NOMO-1 treated with dmso at 0.1 percent for 144 hours (cell line): ENCODE results near the gene PGPEP1.

Source experiments
- DNase-seq: peaks from one replicate; lab custom pipeline; 2025; ENCODE audit not compliant: unreplicated experiment; lab: John Stamatoyannopoulos, UW

The PGPEP1 gene

DNA sequence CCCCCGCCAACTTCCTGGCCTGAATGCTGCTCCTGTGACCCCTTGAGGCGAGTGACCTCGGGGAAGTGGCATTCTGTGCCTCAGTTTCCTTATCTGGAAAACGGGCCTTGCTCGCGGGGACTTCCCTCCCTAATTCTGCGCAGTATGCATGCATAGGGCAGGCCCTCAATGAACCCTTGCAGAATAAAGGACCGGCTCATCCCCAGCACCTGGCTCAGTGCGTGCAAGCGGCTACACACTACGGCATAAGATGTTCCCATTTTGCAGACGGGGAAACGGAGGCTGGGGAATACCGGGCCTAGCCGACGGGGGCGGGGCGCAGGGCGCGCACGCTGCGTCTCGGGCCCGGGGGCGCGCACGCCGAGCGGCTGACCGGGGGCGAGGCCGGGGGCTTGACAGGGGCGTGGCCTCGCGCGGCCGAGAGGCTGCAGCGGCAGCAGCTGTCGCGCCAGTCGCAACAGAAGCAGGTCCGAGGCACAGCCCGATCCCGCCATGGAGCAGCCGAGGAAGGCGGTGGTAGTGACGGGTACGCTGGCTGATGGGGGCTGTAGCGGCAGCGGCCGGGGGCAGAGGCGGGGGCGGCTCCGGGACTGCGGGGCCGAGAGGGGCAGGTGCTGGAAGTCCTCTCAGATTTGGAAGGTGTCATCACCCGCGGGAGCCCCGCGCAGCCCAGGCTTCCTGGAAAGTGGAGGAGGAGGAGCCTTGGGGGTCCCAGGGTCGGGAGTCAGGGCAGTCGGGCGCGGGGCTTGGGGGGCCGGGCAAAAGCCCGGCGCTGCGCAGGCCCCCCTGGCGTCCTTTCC, at the start of gene PGPEP1:
PGPEP1 (plus strand) TSS at position 409 of the 800 bp plus-strand sequence; CDS start at position 493, 84 bp downstream.
- DNase-seq, result peak; percentile 34

- no peak for DNase-seq
Observed at GRCh38 chr19:18291019-18291524, 49.3 kb upstream of the PGPEP1 start.

DNA sequence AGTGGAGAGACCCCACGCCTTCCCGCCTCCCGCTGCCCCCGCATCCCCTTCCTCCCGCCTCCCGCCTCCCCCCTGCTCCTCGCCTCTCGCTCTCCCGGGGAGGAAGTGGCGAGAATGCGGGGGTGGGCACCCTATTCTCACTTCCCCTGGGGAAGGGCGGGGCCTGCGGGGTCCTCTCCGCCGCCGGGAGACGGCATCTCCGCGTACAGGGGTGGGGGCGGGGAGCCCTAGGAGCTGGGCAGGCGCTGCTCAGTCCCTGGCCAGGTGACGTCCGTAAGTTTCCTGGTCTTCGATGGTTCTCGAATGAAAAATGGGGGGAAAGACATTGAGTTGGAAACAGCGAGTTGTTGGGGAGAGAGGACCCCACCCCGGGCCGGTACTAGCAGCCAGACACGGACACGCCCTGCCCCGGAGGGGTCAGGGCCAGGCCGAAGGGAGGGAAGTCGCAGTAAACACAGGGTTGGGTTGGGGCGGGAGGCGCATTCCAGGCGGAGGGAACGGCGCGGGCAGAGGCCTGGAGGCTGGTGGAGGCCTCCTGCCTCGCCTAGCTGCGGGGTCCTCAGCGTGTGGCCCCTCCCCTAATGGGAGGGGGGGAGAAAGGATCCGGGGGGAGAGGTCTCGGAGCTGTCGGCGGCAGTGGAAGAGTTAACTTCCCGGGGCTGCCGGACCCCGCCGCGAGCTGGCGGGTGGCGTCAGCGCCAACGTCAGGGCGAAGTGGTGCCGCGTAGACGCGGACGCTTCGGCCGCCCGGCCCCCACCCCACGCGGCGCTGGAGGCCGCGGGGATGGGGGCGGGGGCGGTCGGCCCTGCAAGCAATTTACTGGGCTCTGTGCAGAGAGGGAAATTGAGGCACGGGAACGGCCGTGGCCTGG, 48.6 kb upstream of the PGPEP1 start:
- peak; percentile 86 for DNase-seq

GRCh38 chr19:18292462-18292809, 48.0 kb upstream of the PGPEP1 start:
- no peak for DNase-seq

GRCh38 chr19:18292810-18293641, 47.4 kb upstream of the PGPEP1 start:
- peak; percentile 70 for DNase-seq

GRCh38 chr19:18293642-18294466, 46.5 kb upstream of the PGPEP1 start:
- no peak for DNase-seq

GRCh38 chr19:18294467-18294864, 45.9 kb upstream of the PGPEP1 start:
- DNase-seq, result no peak

DNA sequence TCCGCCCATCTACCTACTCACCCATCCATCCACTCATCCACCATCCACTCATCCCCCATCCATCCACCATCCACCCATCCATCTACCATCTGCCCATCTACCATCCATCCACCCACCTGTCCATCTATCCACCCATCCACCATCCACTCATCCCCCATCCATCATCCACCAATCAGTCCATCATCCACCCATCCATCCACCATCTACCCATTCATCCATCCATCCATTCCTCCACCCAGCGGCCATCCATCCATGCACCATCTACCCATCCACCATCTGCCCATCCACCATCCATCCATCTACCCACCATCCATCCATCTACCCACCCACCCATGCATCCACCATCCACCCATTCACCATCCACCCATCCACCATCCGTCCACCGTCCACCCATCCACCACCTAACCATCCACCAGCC, 45.4 kb upstream of the PGPEP1 start:
- no peak for DNase-seq

DNA sequence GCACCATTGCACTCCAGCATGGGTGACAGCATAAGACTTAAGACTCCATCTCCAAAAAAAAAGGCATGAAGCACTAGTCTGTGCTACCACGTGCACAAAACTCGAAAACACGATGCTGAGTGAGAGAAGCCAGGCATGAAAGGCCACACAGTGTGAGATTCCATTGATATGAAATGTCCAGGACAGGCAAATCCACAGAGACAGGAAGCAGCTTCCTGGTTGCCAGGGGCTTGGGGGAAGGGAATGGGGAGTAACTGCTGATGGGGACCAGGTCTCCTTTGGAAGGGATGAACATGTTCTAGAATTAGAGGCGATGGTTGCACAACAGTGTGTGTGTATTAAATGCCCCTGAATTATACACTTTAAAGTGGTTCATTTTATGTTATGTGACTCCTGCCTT, 43.1 kb upstream of the PGPEP1 start:
- no peak for DNase-seq

- no peak for DNase-seq
Observed at GRCh38 chr19:18298601-18299000, 41.8 kb upstream of the PGPEP1 start.

DNA sequence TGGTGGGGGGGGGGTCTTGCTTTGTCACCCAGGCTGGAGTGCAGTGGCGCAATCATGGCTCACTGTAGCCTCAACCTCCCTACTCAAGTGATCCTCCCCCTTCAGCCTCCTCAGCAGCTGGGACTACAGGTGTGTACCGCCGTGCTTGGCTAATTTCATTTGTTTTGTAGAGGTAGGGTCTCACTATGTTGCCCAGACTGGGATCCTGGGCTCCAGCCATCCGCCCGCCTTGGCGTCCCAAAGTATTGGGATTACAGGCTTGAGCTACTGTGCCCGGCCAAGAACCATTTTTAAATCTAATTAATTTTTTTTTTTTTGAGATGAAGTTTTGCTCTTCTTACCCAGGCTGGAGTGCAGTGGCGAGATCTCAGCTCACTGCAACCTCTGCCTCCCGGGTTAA, 40.7 kb upstream of the PGPEP1 start:
- DNase-seq, result no peak

- DNase-seq, result no peak
Observed at GRCh38 chr19:18300930-18301717, 39.3 kb upstream of the PGPEP1 start.

GRCh38 chr19:18301718-18302111, 38.7 kb upstream of the PGPEP1 start:
- DNase-seq, result no peak

- DNase-seq, result no peak
Observed at GRCh38 chr19:18304208-18304457, 36.3 kb upstream of the PGPEP1 start.

GRCh38 chr19:18304458-18305310, 35.7 kb upstream of the PGPEP1 start:
- peak; percentile 80 for DNase-seq

DNA sequence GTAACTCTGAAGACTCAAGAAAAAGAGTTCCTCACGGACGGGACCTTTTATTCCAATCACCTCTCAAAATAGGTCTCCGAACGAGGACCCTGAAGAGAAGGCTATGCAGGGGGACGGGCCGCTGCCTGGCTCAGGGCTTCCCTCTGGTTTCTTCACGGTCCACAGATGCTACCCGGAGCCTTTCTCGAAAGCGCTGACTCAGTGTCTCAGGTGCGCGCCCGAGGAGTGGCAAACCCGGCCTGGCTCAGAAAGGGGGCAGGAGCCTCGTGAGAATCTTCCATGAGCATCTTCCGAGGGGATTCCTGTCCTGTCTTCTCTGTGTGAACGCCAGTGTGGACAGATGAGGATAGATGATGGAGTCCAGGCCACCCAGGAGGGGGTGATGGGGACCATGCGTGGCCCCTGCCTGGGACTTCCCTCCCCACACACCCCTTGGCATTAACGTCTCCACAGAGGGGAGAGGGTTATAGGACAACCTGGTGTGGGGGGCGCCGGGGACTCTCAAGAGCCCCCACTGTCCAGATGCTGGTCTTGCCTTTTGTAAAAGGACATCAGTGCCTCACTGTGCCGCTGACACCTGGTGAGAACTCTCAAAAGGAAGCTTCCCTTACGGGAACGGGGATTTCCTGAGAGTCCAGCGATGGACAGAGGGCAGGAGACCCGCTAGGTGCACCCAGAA, 34.0 kb upstream of the PGPEP1 start:
- DNase-seq, result no peak

DNA sequence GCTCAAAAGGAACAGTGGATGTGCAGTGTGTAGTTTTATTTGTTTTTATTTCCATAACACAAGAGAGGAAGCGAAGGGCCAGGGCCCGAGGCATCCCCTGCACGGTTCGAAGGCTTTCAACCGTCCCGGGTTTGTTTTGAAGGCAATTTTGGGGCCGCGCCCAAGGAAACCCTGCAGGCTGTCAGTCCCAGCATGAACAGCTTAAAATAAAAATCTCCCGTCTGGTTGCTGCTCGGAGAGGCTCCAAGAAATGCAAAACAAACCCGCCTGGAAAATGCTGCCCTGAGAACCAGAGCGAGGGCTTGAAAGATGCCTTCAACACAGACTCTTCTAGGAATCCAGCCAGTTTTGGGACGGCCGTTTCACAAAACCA, 33.5 kb upstream of the PGPEP1 start:
- DNase-seq, result no peak

GRCh38 chr19:18307271-18307681, 33.1 kb upstream of the PGPEP1 start:
- no peak for DNase-seq
